GM19372 (cell line): ENCODE measurements around the gene MAN1A2.
"Not testable (repeated sequence)": the region's sequence is repeated elsewhere in the genome, so short reads cannot be mapped to it uniquely, and the experiment has no call there.

Source experiments
- ATAC-seq: cut with Tn5 transposase; IDR thresholded peaks from one replicate; pipeline ENCODE4 v1.9.1; 2021; ENCODE audit warnings: mild to moderate bottlenecking, low read depth, moderate library complexity; ENCODE audit not compliant: unreplicated experiment

The MAN1A2 gene

DNA sequence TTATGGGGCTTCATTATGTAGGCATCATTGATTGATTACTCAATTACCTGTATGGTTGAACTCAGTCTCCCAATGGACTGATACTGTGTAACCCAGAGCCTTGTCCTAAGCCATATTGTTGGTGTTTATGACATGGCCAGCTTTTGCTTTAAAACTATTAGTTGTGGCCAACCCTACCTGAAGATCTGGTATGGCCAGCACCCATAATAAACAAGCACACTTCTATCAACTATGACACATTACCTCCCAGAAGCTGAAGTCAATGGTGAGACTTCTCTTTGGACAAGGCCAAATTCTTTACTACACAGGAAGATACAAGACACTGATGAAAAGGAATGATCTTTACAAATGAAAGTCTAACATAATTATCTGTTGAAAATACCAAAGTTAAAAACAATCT is 28.8 kb downstream of the MAN1A2 start:
- no peak for ATAC-seq

DNA sequence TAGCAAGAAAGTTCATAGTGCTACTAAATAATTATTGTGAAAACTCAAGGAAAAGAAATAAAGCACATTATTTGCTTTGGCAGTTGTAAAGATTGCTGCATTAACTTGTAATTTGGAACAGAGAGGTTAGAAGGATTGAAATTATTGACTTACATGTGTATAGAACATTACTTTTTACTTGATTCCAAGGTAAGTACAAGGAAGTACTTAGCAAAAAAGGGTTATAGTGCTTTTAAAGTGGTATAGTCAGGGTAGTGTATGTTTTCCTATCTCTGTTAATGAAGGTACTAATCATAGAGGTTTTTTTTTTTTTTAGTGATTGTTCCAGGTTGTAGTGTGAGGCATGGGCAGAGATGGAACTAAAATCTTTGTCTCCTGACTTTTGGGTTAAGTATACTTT is 29.4 kb downstream of the MAN1A2 start:
- no peak for ATAC-seq

- no peak for ATAC-seq
These were observed 31.7 kb downstream of the MAN1A2 start for GRCh38 chr1:117398957-117399356.

DNA sequence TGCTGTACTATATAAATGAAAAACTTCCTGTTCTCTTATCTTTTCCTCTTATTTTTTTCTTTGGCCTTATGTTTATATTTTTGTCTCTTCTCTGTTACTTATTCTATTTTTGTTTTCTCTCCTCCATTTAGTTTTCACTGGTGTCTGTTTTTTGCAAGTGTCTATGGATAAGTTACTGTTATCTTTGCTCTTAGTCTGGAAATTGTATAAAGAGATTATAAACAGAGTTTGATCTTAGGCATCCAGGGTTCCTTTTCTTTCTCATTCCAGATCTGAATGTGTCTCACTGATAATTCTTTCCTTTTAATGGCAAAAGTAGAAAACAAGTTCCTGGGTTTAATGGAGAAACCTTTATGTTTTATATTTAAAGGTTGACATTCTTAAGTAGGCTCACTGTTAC is 34.5 kb downstream of the MAN1A2 start:
- no peak for ATAC-seq

DNA sequence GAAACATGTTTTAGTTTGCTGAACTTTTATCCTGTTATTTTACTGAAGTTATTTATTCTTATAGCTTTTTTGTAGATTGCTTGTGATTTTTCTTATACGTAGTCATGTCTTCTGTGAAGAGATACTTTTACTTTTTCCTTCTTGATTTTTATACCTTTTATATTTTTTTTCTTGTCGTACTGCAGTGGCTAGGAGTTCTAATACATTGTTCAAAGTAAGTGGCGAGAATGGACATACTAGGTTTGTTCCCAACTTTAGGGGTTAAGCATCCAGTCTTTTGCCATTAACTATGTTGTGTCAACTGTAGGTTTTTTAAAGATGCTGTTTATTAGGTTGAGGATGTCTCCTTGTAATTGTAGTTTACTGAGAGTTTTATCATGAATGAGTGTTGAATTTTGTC is 36.3 kb downstream of the MAN1A2 start:
- ATAC-seq, result no peak

DNA sequence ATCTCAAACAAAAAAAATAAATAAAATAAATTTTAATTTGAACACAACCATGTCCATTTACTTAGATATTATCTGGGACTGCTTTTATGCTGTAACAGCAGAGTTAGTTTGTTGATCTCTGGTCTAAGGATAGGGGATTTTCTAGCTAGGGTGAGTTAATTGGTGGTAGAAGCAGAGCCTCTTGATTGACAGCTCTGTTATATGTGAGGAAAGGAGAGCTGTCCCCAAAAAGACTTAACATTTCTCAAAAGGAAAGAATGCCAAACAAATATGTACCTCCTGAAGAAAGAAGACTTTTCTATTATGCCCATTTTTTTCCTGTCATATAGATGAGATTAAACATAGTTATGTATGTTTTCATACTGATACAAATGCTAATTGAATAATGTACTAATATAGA is 37.8 kb downstream of the MAN1A2 start:
- no peak for ATAC-seq

GRCh38 chr1:117412472-117412871 is 45.2 kb downstream of the MAN1A2 start:
- no peak for ATAC-seq

DNA sequence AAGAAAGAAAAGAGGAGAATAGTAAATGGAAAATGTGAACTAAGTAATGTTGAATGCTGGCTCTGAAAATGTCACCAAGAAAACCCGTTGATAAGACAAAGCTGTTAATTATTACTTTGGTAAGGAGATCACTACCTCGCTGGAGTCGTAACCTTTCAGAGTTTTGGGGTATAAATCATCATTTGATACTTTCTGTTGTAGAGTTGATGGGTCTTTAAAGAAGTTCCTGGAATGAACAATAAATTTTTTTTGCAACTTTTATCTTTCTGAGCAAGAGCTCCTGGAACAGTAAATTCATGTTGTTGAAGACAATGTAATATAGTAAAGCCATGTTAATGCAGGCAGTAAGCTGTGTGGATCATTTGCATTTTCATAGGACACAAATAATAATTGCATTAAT is 46.2 kb downstream of the MAN1A2 start:
- no peak for ATAC-seq

- ATAC-seq, result no peak
These were observed 47.7 kb downstream of the MAN1A2 start for GRCh38 chr1:117414943-117415342.

- no peak for ATAC-seq
These were observed 48.8 kb downstream of the MAN1A2 start for GRCh38 chr1:117416004-117416403.

DNA sequence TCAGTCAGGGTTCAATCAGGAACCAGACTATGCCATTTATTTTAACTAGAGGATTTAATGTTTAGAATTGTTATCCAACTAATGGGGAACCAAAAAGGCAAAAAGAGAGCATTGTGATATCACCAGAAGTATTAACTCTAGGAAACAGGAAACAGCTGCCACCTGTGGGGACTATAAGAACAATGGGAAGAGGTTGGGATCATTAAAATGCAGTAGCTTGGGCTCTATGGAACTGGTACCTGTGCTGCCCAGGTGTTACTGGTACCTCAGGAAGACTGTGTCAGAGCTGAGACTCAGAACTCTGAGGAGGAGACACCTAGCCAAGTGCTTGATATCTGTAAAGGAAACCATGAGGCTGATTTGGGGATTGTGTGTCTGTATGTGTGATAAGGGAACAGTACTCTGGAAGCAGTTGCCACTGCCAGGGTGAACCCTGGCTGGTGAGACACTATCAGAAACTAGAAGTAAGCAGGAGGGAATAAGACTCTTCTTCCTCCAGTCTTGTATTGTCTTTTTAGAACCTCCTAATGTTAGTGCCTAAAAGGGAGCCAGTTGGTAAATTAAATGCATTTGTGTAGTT is 49.4 kb downstream of the MAN1A2 start:
- no peak for ATAC-seq

- no peak for ATAC-seq
These were observed 57.9 kb downstream of the MAN1A2 start for GRCh38 chr1:117425050-117425734.

DNA sequence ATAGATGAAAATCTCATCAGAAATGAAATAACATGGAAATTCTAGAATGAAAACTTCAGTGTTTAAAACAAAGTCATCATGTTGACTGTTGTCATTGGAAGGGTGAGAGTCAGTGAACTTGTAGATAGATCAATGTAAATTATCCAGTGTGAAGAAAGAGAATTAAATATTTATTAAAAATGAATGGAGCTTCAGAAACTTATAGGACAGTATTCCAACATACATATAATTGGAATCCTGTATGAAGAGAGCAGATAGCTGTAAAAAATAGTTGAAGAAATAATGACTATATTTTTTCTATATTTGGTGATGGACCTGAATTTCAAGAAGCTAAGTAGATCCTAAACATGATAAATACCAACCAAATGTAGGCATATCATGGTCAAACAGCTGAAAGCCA is 60.0 kb downstream of the MAN1A2 start:
- no peak for ATAC-seq

DNA sequence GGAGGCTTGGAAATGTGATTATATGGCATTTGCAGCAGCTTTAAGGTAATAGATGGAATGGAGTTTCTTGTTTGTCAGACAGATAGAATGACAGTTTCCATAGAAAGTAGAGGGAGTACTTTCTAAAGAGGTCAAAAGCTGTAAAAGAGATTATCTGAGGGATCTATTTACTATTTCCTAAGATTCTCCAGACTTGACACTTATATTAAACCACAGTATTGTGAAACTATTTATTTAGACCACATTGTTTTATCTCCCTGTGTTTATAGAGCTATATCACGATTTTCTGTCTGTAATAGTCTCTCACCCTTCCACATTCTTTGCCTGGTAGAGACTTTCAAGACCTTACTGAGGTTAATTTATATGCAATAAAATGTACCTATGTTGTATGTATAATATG is 66.7 kb downstream of the MAN1A2 start:
- no peak for ATAC-seq

DNA sequence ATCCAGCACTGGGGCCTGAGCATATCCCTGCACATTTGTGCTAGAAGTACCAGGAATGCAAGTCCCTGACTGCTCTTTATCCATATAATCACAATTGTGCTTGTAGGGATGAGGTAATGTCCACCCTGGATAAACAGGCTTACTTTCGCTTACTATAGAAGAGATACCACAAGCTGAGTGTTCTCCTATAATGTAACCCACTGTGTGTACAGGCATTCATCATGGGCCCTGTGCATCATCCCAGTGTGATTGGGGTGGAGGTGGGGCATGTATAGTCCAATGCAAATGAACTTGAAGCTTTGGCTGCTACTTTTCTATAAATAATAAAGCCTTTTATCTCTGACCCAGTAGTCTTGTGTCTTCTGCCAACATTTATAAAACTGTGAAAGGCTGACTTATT is 69.3 kb downstream of the MAN1A2 start:
- no peak for ATAC-seq

GRCh38 chr1:117447661-117448060 is 80.4 kb downstream of the MAN1A2 start:
- ATAC-seq, result no peak

GRCh38 chr1:117452216-117452615 is 85.0 kb downstream of the MAN1A2 start:
- ATAC-seq, result no peak

- no peak for ATAC-seq
These were observed 86.7 kb downstream of the MAN1A2 start for GRCh38 chr1:117453958-117454357.

DNA sequence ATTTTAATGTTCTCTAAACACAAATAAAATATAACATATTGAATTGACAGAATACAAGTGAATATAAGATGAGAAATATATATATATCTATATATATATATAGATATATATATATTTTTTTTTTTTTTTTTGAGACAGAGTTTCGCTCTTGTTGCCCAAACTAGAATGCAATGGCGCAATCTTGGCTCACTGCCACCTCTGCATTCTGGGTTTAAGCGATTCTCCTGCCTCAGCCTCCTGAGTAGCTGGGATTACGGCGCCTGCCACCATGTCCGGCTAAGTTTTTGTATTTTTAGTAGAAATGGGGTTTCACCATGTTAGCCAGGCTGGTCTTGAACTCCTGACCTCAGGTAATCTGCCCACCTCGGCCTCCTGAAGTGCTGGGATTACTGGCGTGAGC is 91.2 kb downstream of the MAN1A2 start:
- ATAC-seq, result not testable (repeated sequence)

DNA sequence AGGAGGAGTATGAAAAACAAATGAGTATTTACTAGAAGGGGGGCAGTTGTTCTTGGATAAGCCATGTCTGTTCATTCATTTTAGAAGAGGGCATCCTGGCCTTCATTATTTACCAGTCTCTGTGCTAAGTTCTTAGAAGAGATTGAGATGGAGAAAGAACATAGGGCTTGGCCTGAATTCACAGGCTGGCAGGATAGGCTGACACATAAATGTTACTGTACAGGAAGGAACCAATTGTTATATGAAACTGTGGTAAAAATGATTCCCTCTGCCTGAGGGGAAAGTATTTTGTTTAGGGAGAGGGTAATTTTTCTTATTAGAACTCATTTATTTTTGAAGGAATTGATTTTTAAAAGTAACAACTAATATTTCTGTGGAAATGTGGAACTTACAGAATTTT is 99.5 kb downstream of the MAN1A2 start:
- ATAC-seq, result no peak

DNA sequence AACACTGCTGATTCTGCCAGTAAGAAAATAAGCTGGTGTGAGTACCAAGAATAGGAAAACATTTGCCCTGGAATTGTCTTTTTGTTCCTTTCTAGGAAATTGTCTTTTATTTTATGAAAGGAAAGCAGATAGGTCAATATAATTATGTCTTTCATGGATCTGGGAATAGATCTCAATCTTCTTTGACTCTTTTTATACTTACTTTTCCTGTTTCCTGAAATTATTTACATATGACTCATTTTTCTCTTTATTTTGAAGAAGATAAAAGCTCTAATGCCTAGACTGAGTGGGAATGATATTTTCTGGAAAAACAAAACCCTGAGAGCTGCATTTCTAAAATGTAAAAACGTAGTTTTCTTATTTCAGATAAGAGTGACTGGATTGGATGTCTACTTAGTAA is 100.1 kb downstream of the MAN1A2 start:
- no peak for ATAC-seq

GRCh38 chr1:117473063-117473462 is 105.8 kb downstream of the MAN1A2 start:
- ATAC-seq, result no peak

- not testable (repeated sequence) for ATAC-seq
These were observed 108.2 kb downstream of the MAN1A2 start for GRCh38 chr1:117475495-117475894.
